Measurements from ENCODE around the gene MAMSTR.

Gene MAMSTR

GRCh38 chr19:48750351-48750750 is 30.8 kb upstream of the MAMSTR start:
- no peak overlapping the region for H3K4me2 ChIP-seq (ENCODE audit: insufficient read depth, low read length, poor library complexity, severe bottlenecking)
- no peak overlapping the region for H3K18ac ChIP-seq (ENCODE audit: low read length)
- peaks cover 2% of the 10 kb centered on the region for H3K79me1 ChIP-seq (ENCODE audit: low read depth, low read length)
- H3K4me3 ChIP-seq (ENCODE audit: low read length in 2 of 2) = peak overlapping the region in 1 of 2 donors; percentile 54
- no peak overlapping the region for H3K27ac ChIP-seq (replicated peaks; ENCODE audit: low read length)
- H3K23ac ChIP-seq (ENCODE audit: low read depth, low read length, poor library complexity) = no peak overlapping the region
- no CpG with 5 or more reads among the region's 31 CpGs for WGBS, 2 donors (ENCODE audit: extremely low coverage in 2 of 2, insufficient read length in 2 of 2, insufficient replicate concordance in 1 of 2)
- DNase-seq (ENCODE audit: low spot score) = no peak
- no peak overlapping the region for H2BK120ac ChIP-seq (ENCODE audit: low read depth, low read length)
- H3K4ac ChIP-seq (ENCODE audit: low read length) = no peak overlapping the region
- no peak overlapping the region for H2AFZ ChIP-seq (ENCODE audit: low read length)
- H3K9me3 ChIP-seq (replicated peaks in 1 of 2; ENCODE audit: control insufficient read depth in 2 of 2, insufficient read depth in 1 of 2, low read depth in 1 of 2, low read length in 2 of 2) = peaks cover 4 to 12% of the 10 kb centered on the region in 2 donors
- H3K14ac ChIP-seq (ENCODE audit: low read length) = no peak overlapping the region
- no peak overlapping the region for H2BK5ac ChIP-seq (ENCODE audit: low read length)
- H3K27me3 ChIP-seq (ENCODE audit: control insufficient read depth in 3 of 3, insufficient read depth in 3 of 3, low read depth in 1 of 3, low read length in 3 of 3) = peaks cover 0 to 68% (median 18%) of the 10 kb centered on the region in 3 experiments
- H2BK15ac ChIP-seq (ENCODE audit: low read length) = peak overlapping the region; percentile 56
- peak overlapping the region; percentile 39 for H4K91ac ChIP-seq (ENCODE audit: low read depth, low read length, poor library complexity)
- H3K9ac ChIP-seq (ENCODE audit: low read depth, low read length, poor library complexity) = no peak overlapping the region
- no peak overlapping the region for H2BK12ac ChIP-seq (ENCODE audit: low read length)
- H3K4me1 ChIP-seq (ENCODE audit: control insufficient read depth in 2 of 2, insufficient read depth in 1 of 2, low read depth in 1 of 2, low read length in 2 of 2) = peaks cover 6 to 8% of the 10 kb centered on the region in 2 donors
- H4K8ac ChIP-seq (ENCODE audit: low read depth, low read length) = no peak overlapping the region
- H3K36me3 ChIP-seq (replicated peaks in 1 of 2; ENCODE audit: control insufficient read depth in 2 of 2, insufficient read depth in 2 of 2, low read length in 2 of 2) = no peaks in the 10 kb centered on the region
- H2AK5ac ChIP-seq (ENCODE audit: low read depth, low read length) = peak overlapping the region; percentile 73

DNA sequence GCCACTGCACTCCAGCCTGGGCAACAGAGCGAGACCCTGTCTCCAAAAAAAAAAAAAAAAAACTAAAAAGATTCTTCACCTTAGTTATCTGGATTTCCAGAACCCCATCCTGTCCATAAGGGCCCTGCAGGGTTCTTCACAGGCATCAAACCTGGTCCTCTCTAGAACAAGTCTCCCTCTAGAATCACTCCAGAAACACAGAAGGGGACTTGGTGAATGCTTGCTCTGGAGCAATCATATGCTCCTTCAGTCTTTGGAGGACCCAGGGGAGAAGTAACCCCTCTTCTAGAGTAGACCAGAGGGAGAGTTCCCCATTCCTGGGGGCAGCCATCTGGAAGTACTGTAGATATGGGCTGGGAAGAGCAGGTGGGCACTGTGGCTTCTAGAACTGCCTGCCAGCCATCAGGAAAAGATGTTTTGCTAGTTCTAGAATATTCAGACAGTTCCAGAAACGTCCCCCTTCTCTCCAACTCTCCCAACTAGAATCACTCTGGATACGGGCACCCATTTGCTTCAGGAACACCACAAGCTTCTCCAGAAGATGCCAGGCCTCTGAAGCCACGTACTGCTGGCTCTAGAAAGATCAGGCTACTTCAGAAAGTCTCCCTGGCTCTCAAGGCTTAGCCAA is 30.2 kb upstream of the MAMSTR start:
- Histone ChIP-seq H3K9ac (ENCODE audit: low read depth, low read length, poor library complexity) (no peak overlapping the region), H3K18ac (ENCODE audit: low read length) (no peak overlapping the region), H2BK12ac (ENCODE audit: low read length) (no peak overlapping the region), H2AK5ac (ENCODE audit: low read depth, low read length) (no peak overlapping the region), H3K9me3 (replicated peaks in 1 of 2; ENCODE audit: control insufficient read depth in 2 of 2, insufficient read depth in 1 of 2, low read depth in 1 of 2, low read length in 2 of 2) (peaks cover 4 to 12% of the 10 kb centered on the region in 2 donors), H2BK15ac (ENCODE audit: low read length) (no peak overlapping the region), H3K4me3 (ENCODE audit: low read length in 2 of 2) (no peak overlapping the region), H2BK120ac (ENCODE audit: low read depth, low read length) (no peak overlapping the region), H3K79me1 (ENCODE audit: low read depth, low read length) (peaks cover 2% of the 10 kb centered on the region), H3K27me3 (ENCODE audit: control insufficient read depth in 3 of 3, insufficient read depth in 3 of 3, low read depth in 1 of 3, low read length in 3 of 3) (peaks cover 0 to 62% (median 18%) of the 10 kb centered on the region in 3 experiments), H3K14ac (ENCODE audit: low read length) (no peak overlapping the region), H4K91ac (ENCODE audit: low read depth, low read length, poor library complexity) (no peak overlapping the region), H2AFZ (ENCODE audit: low read length) (no peak overlapping the region), H4K8ac (ENCODE audit: low read depth, low read length) (no peak overlapping the region), H3K4me2 (ENCODE audit: insufficient read depth, low read length, poor library complexity, severe bottlenecking) (no peak overlapping the region), H3K23ac (ENCODE audit: low read depth, low read length, poor library complexity) (no peak overlapping the region), H3K36me3 (replicated peaks in 1 of 2; ENCODE audit: control insufficient read depth in 2 of 2, insufficient read depth in 2 of 2, low read length in 2 of 2) (no peaks in the 10 kb centered on the region), H2BK5ac (ENCODE audit: low read length) (no peak overlapping the region), H3K4me1 (ENCODE audit: control insufficient read depth in 2 of 2, insufficient read depth in 1 of 2, low read depth in 1 of 2, low read length in 2 of 2) (peaks cover 6 to 8% of the 10 kb centered on the region in 2 donors), H3K4ac (ENCODE audit: low read length) (no peak overlapping the region), H3K27ac (replicated peaks; ENCODE audit: low read length) (no peak overlapping the region)
- DNase-seq (ENCODE audit: low spot score) = no peak
- WGBS, 2 donors (ENCODE audit: extremely low coverage in 2 of 2, insufficient read length in 2 of 2, insufficient replicate concordance in 1 of 2) = no CpG with 5 or more reads among the region's 4 CpGs

GRCh38 chr19:48746738-48747575 is 27.4 kb upstream of the MAMSTR start, which contains the start of gene IZUMO1:
TSS of gene IZUMO1 (minus strand) at chr19:48746909. CDS start at chr19:48745859, 1,050 bp downstream.
- Histone ChIP-seq H2BK5ac (ENCODE audit: low read length) (no peak within 1 kb of the TSS), H2BK12ac (ENCODE audit: low read length) (no peak within 1 kb of the TSS), H3K79me1 (ENCODE audit: low read depth, low read length) (no peaks in the 10 kb centered on the region), H3K18ac (ENCODE audit: low read length) (peak within 1 kb of the TSS; percentile 96), H3K27ac (replicated peaks; ENCODE audit: low read length) (peak within 1 kb of the TSS; percentile 72), H3K14ac (ENCODE audit: low read length) (no peak within 1 kb of the TSS), H3K9ac (ENCODE audit: low read depth, low read length, poor library complexity) (no peak within 1 kb of the TSS), H4K91ac (ENCODE audit: low read depth, low read length, poor library complexity) (no peak within 1 kb of the TSS), H3K27me3 (ENCODE audit: control insufficient read depth in 3 of 3, insufficient read depth in 3 of 3, low read depth in 1 of 3, low read length in 3 of 3) (peaks cover 0 to 36% (median 6%) of the 10 kb centered on the region in 3 experiments), H2AK5ac (ENCODE audit: low read depth, low read length) (peak within 1 kb of the TSS; percentile 51), H3K36me3 (replicated peaks in 1 of 2; ENCODE audit: control insufficient read depth in 2 of 2, insufficient read depth in 2 of 2, low read length in 2 of 2) (no peaks in the 10 kb centered on the region), H2BK120ac (ENCODE audit: low read depth, low read length) (no peak within 1 kb of the TSS), H4K8ac (ENCODE audit: low read depth, low read length) (no peak within 1 kb of the TSS), H3K4me3 (ENCODE audit: low read length in 2 of 2) (peak within 1 kb of the TSS; percentile 35 to 85), H2BK15ac (ENCODE audit: low read length) (peak within 1 kb of the TSS; percentile 40), H3K23ac (ENCODE audit: low read depth, low read length, poor library complexity) (peak within 1 kb of the TSS; percentile 47), H3K4me2 (ENCODE audit: insufficient read depth, low read length, poor library complexity, severe bottlenecking) (peak within 1 kb of the TSS; percentile 82), H3K9me3 (replicated peaks in 1 of 2; ENCODE audit: control insufficient read depth in 2 of 2, insufficient read depth in 1 of 2, low read depth in 1 of 2, low read length in 2 of 2) (peaks cover 4 to 8% of the 10 kb centered on the region in 2 donors), H2AFZ (ENCODE audit: low read length) (peak within 1 kb of the TSS; percentile 92), H3K4ac (ENCODE audit: low read length) (no peak within 1 kb of the TSS), H3K4me1 (ENCODE audit: control insufficient read depth in 2 of 2, insufficient read depth in 1 of 2, low read depth in 1 of 2, low read length in 2 of 2) (peaks cover 0 to 2% of the 10 kb centered on the region in 2 donors)
- peak; percentile 83 for DNase-seq (ENCODE audit: low spot score)
- WGBS, 2 donors (ENCODE audit: extremely low coverage in 2 of 2, insufficient read length in 2 of 2, insufficient replicate concordance in 1 of 2) = no CpG with 5 or more reads among the region's 31 CpGs

- Histone ChIP-seq H3K4me3 (ENCODE audit: low read length in 2 of 2) (no peak overlapping the region), H4K8ac (ENCODE audit: low read depth, low read length) (no peak overlapping the region), H3K27me3 (ENCODE audit: control insufficient read depth in 3 of 3, insufficient read depth in 3 of 3, low read depth in 1 of 3, low read length in 3 of 3) (peaks cover 0 to 36% (median 6%) of the 10 kb centered on the region in 3 experiments), H3K9me3 (replicated peaks in 1 of 2; ENCODE audit: control insufficient read depth in 2 of 2, insufficient read depth in 1 of 2, low read depth in 1 of 2, low read length in 2 of 2) (peaks cover 4 to 8% of the 10 kb centered on the region in 2 donors), H3K4me1 (ENCODE audit: control insufficient read depth in 2 of 2, insufficient read depth in 1 of 2, low read depth in 1 of 2, low read length in 2 of 2) (peaks cover 0 to 3% of the 10 kb centered on the region in 2 donors), H3K4ac (ENCODE audit: low read length) (no peak overlapping the region), H3K27ac (replicated peaks; ENCODE audit: low read length) (no peak overlapping the region), H2BK120ac (ENCODE audit: low read depth, low read length) (no peak overlapping the region), H2BK12ac (ENCODE audit: low read length) (no peak overlapping the region), H2AFZ (ENCODE audit: low read length) (no peak overlapping the region), H3K36me3 (replicated peaks in 1 of 2; ENCODE audit: control insufficient read depth in 2 of 2, insufficient read depth in 2 of 2, low read length in 2 of 2) (no peaks in the 10 kb centered on the region), H2AK5ac (ENCODE audit: low read depth, low read length) (peak overlapping the region; percentile 51), H3K4me2 (ENCODE audit: insufficient read depth, low read length, poor library complexity, severe bottlenecking) (no peak overlapping the region), H3K9ac (ENCODE audit: low read depth, low read length, poor library complexity) (no peak overlapping the region), H3K79me1 (ENCODE audit: low read depth, low read length) (no peaks in the 10 kb centered on the region), H2BK15ac (ENCODE audit: low read length) (no peak overlapping the region), H3K18ac (ENCODE audit: low read length) (peak overlapping the region; percentile 55), H3K14ac (ENCODE audit: low read length) (no peak overlapping the region), H2BK5ac (ENCODE audit: low read length) (no peak overlapping the region), H3K23ac (ENCODE audit: low read depth, low read length, poor library complexity) (no peak overlapping the region), H4K91ac (ENCODE audit: low read depth, low read length, poor library complexity) (no peak overlapping the region)
- no CpG with 5 or more reads among the region's 8 CpGs for WGBS, 2 donors (ENCODE audit: extremely low coverage in 2 of 2, insufficient read length in 2 of 2, insufficient replicate concordance in 1 of 2)
- no peak for DNase-seq (ENCODE audit: low spot score)
These were observed 26.6 kb upstream of the MAMSTR start for GRCh38 chr19:48746110-48746509.
